SK-N-SH treated with all-trans-retinoic acid at 6 μM for 48 hours (cell line): ENCODE data around the gene BICC1.

ENCODE experiments used
- ATAC-seq: fragments of 200-7000 bp; cut with Tn5 transposase; 3 replicates; pipeline ENCODE4 v1.9.1; 2020; ENCODE audit warnings: mild to moderate bottlenecking, moderate library complexity
- ARNTL ChIP-seq: fragments of 450-650 bp; formaldehyde crosslinking; IDR thresholded peaks from 2 replicates; pipeline ENCODE4 v1.5.0; 2020; ENCODE audit warnings: low read depth, mild to moderate bottlenecking, moderate library complexity, borderline replicate concordance
- BACH2 ChIP-seq: fragments of 250-450 bp; sonication (Bioruptor Pico); IDR thresholded peaks from 2 replicates; pipeline ENCODE4 v1.9.0; 2021; ENCODE audit warnings: mild to moderate bottlenecking, borderline replicate concordance
- CREB5 ChIP-seq: fragments of 250-450 bp; sonication (Bioruptor Pico); IDR thresholded peaks from 2 replicates; pipeline ENCODE4 v1.5.1; 2020; ENCODE audit warnings: low read depth, mild to moderate bottlenecking, moderate library complexity
- CSDC2 ChIP-seq: fragments of 250-450 bp; sonication (Bioruptor Pico); IDR thresholded peaks from 2 replicates; pipeline ENCODE4 v1.5.0; 2020; ENCODE audit warnings: mild to moderate bottlenecking, moderate library complexity
- ESRRG ChIP-seq: fragments of 250-450 bp; sonication (Bioruptor Pico); IDR thresholded peaks from 2 replicates; pipeline ENCODE4 v1.6.1; 2021; ENCODE audit warnings: mild to moderate bottlenecking
- GLIS3 ChIP-seq: fragments of 250-450 bp; sonication (Bioruptor Pico); IDR thresholded peaks from 2 replicates; pipeline ENCODE4 v1.5.0; 2020; ENCODE audit warnings: mild to moderate bottlenecking, moderate library complexity
- ISL1 ChIP-seq: fragments of 250-450 bp; sonication (Bioruptor Pico); IDR thresholded peaks from 2 replicates; pipeline ENCODE4 v2.1.2; 2022; ENCODE audit warnings: mild to moderate bottlenecking, moderate library complexity
- PPARA ChIP-seq: fragments of 250-450 bp; sonication (Bioruptor Pico); IDR thresholded peaks from 2 replicates; pipeline ENCODE4 v1.5.0; 2020; ENCODE audit warnings: mild to moderate bottlenecking, borderline replicate concordance
- RARB ChIP-seq: fragments of 250-450 bp; sonication (Bioruptor Pico); IDR thresholded peaks from 2 replicates; pipeline ENCODE4 v1.8.0; 2021; ENCODE audit warnings: mild to moderate bottlenecking, moderate library complexity
- SNAI2 ChIP-seq: fragments of 250-450 bp; sonication (Bioruptor Pico); IDR thresholded peaks from 2 replicates; pipeline ENCODE4 v1.5.0; 2020; ENCODE audit warnings: mild to moderate bottlenecking, moderate library complexity
- TCF4 ChIP-seq: fragments of 250-450 bp; sonication (Bioruptor Pico); IDR thresholded peaks from 2 replicates; pipeline ENCODE4 v1.8.0; 2021; ENCODE audit warnings: mild to moderate bottlenecking, moderate library complexity, borderline replicate concordance
- TOX ChIP-seq: fragments of 250-450 bp; sonication (Bioruptor Pico); IDR thresholded peaks from 2 replicates; pipeline ENCODE4 v1.8.0; 2021; ENCODE audit warnings: mild to moderate bottlenecking, moderate library complexity, borderline replicate concordance
- TSHZ2 ChIP-seq: fragments of 250-450 bp; sonication (Bioruptor Pico); IDR thresholded peaks from 2 replicates; pipeline ENCODE4 v1.5.0; 2020; ENCODE audit warnings: mild to moderate bottlenecking, moderate library complexity
- ZC3H10 ChIP-seq: fragments of 250-450 bp; sonication (Bioruptor Pico); IDR thresholded peaks from 2 replicates; pipeline ENCODE4 v1.5.1; 2021; ENCODE audit warnings: mild to moderate bottlenecking, moderate library complexity
- ZFP3 ChIP-seq: fragments of 250-450 bp; sonication (Bioruptor Pico); IDR thresholded peaks from 2 replicates; pipeline ENCODE4 v1.5.0; 2020; ENCODE audit warnings: mild to moderate bottlenecking, moderate library complexity
- ZFP30 ChIP-seq: fragments of 450-650 bp; formaldehyde crosslinking; IDR thresholded peaks from 2 replicates; pipeline ENCODE4 v1.5.0; 2022; ENCODE audit warnings: mild to moderate bottlenecking, moderate library complexity
- ZNF565 ChIP-seq: fragments of 450-650 bp; formaldehyde crosslinking; conservative IDR thresholded peaks from 2 replicates; pipeline ENCODE4 v1.5.0; 2020; ENCODE audit warnings: low read depth, mild to moderate bottlenecking, moderate library complexity
- ZNF70 ChIP-seq: fragments of 450-650 bp; formaldehyde crosslinking; IDR thresholded peaks from 2 replicates; pipeline ENCODE4 v1.5.0; 2020; ENCODE audit warnings: mild to moderate bottlenecking, moderate library complexity
- ZNF8 ChIP-seq: fragments of 450-650 bp; formaldehyde crosslinking; IDR thresholded peaks from 2 replicates; pipeline ENCODE4 v1.5.0; 2020; ENCODE audit warnings: mild to moderate bottlenecking, moderate library complexity

BICC1 gene

GRCh38 chr10:58517491-58518355 lies 5.1 kb downstream of the BICC1 start:
- TF ChIP-seq TCF4 (CRISPR knock-in tag) (no peak), ZFP3 (CRISPR knock-in tag) (no peak), TSHZ2 (no peak), ZC3H10 (CRISPR knock-in tag) (no peak), ZNF565 (CRISPR knock-in tag) (no peak), ESRRG (no peak), ARNTL (CRISPR knock-in tag) (no peak), SNAI2 (CRISPR knock-in tag) (no peak), ZFP30 (no peak), BACH2 (CRISPR knock-in tag) (no peak), CSDC2 (CRISPR knock-in tag) (no peak), RARB (CRISPR knock-in tag) (no peak), PPARA (CRISPR knock-in tag) (no peak), GLIS3 (CRISPR knock-in tag) (no peak), ZNF8 (CRISPR knock-in tag) (no peak)
- ATAC-seq: no peak

GRCh38 chr10:58518775-58519174 lies 6.1 kb downstream of the BICC1 start:
- 0 out of 3 replicates have a peak, but pooled peaks have one; percentile 22 for ATAC-seq
- no peak for TF ChIP-seq ZNF8 (CRISPR knock-in tag)
- no peak for TF ChIP-seq BACH2 (CRISPR knock-in tag)
- no peak for TF ChIP-seq CREB5 (CRISPR knock-in tag)
- no peak for TF ChIP-seq PPARA (CRISPR knock-in tag)

GRCh38 chr10:58529077-58529728 lies 16.5 kb downstream of the BICC1 start:
- no peak for ATAC-seq
- peak; percentile 65 for TF ChIP-seq ISL1 (CRISPR knock-in tag)
- no peak for TF ChIP-seq ZNF70 (CRISPR knock-in tag)
- no peak for TF ChIP-seq CREB5 (CRISPR knock-in tag)
- no peak for TF ChIP-seq ZNF565 (CRISPR knock-in tag)
- TF ChIP-seq TOX (CRISPR knock-in tag): no peak
- peak; percentile 39; the same call in 1 of the 2 replicates for TF ChIP-seq TCF4 (CRISPR knock-in tag)
- 0 out of 2 replicates have a peak, but pooled peaks have one; percentile 23 for TF ChIP-seq ZNF8 (CRISPR knock-in tag)
- peak; percentile 27; the same call in 1 of the 2 replicates for TF ChIP-seq TSHZ2
- no peak for TF ChIP-seq ARNTL (CRISPR knock-in tag)
